ENCODE results near the gene NDUFB10.
"Not testable (repeated sequence)": the region's sequence is repeated elsewhere in the genome, so short reads cannot be mapped to it uniquely, and the experiment has no call there.

NDUFB10 gene

DNA sequence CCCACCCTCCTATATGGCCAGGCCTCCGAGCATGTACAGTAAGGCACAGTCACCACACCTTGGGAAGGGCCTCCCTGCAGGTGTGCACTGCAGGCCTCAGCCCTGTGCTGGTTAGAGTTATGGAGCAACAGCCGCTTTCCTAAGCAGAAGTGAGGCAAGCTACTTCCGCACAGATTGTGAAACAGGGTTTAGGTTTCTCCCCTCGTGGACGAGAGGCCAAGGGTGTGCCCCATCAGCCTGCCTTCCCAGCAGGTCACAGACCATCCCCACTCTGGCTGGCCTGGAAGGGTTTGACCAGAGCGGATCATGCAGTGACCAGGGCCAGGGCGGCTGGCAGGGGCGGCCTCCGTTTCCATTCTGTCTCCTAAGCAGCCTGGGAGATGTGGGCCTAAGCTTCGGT, 21.0 kb upstream of the NDUFB10 start:
- DNase-seq, result no peak
- H3K4me3 ChIP-seq (ENCODE audit: low read depth, low read length), result no peak overlapping the region
- no peaks in the 10 kb centered on the region for H3K9me3 ChIP-seq (ENCODE audit: severe bottlenecking)
- H3K27me3 ChIP-seq (ENCODE audit: insufficient read depth, low read depth, severe bottlenecking), result no peaks in the 10 kb centered on the region
- no peak overlapping the region for H3K27ac ChIP-seq
- TF ChIP-seq, protein P1, sequence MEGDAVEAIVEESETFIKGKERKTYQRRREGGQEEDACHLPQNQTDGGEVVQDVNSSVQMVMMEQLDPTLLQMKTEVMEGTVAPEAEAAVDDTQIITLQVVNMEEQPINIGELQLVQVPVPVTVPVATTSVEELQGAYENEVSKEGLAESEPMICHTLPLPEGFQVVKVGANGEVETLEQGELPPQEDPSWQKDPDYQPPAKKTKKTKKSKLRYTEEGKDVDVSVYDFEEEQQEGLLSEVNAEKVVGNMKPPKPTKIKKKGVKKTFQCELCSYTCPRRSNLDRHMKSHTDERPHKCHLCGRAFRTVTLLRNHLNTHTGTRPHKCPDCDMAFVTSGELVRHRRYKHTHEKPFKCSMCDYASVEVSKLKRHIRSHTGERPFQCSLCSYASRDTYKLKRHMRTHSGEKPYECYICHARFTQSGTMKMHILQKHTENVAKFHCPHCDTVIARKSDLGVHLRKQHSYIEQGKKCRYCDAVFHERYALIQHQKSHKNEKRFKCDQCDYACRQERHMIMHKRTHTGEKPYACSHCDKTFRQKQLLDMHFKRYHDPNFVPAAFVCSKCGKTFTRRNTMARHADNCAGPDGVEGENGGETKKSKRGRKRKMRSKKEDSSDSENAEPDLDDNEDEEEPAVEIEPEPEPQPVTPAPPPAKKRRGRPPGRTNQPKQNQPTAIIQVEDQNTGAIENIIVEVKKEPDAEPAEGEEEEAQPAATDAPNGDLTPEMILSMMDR (IDR thresholded peaks at IDR 0.05; ENCODE audit: low read depth, low read length), result no peak
- peaks cover 16% of the 10 kb centered on the region for H3K36me3 ChIP-seq

DNA sequence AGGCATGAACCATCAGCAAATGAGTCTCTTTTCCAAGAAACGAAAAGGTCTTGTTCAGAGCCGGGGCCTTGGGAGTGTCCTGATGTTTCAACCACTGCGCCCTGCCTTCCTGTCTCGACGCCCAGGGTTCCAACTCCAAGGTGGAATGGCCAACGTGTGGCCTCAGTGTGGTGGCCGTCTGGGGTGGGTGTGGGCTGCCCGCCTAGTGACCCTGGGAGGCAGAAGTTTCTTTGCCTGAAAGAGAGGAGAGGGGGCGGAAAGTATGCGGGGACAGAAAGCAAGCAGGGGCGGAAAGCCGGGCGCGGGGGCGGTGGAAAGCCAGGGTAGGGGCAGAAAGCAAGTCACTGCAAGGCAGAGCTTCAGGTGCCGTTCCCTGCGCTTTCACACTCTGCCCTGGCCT, 20.4 kb upstream of the NDUFB10 start:
- Histone ChIP-seq H3K27ac (no peak overlapping the region), H3K4me3 (ENCODE audit: low read depth, low read length) (no peak overlapping the region), H3K27me3 (ENCODE audit: insufficient read depth, low read depth, severe bottlenecking) (no peaks in the 10 kb centered on the region), H3K9me3 (ENCODE audit: severe bottlenecking) (no peaks in the 10 kb centered on the region), H3K36me3 (peaks cover 16% of the 10 kb centered on the region)
- TF ChIP-seq, protein P1 (IDR thresholded peaks at IDR 0.05; ENCODE audit: low read depth, low read length), result no peak
- DNase-seq, result no peak

DNA sequence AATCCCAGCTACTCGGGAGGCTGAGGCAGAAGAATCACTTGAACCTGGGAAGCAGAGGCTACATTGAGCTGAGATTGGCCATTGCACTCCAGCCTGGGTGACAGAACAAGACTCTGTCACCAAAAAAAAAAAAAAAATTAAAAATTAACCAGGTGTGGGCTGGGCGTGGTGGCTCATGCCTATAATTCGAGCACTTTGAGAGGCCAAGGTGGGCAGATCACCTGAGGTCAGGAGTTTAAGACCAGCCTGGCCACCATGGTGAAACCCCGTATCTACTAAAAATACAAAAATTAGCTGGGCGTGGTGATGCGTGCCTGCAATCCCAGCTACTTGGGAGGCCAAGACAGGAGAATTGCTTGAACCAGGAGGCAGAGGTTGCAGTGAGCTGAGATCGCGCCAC, 19.5 kb upstream of the NDUFB10 start:
- H3K9me3 ChIP-seq (ENCODE audit: severe bottlenecking); H3K27ac ChIP-seq; H3K27me3 ChIP-seq (ENCODE audit: insufficient read depth, low read depth, severe bottlenecking); H3K4me3 ChIP-seq (ENCODE audit: low read depth, low read length); DNase-seq: not testable (repeated sequence)
- peaks cover 16% of the 10 kb centered on the region for H3K36me3 ChIP-seq

DNA sequence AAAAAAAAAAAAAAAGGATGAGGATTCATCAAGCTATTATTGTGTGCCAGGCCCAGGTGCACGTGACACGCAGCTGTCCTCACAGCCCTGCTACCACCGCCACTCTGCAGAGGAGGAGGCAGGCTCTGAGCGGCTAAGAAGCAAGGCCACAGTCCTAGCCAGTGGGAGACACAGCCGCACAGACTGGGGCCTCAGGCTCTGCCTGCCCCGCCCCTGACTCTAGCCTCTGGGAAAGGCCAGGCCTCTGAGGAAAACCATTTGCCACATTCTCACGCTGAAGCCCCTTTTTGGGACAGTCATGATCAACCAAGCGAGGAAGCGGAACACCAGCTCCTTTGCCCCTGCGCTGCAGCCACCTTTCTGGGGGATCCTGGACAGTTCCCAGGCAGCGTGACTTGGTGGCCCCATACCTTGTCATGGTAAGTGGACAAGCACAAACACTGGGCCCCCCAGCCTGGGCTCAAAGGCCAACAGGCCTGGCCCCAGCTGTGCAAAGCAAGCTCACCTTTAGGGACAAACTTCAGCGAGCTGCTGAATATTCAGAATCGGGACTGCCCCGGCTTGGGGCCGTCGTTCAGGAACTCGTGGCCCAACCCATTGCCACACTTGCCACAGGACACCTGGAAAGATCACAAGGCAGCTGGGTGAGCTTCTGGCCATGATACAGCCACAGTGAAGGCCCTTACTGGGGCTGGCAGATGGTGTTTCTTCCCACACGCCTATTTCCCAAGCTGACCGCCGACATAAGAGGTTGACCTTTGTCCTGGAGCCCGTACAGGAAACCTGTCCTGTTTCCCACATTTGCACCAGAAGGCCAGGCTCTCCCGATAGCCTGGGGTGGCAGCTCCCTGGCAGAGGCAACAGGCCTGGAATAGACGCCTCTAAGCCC, 18.8 kb upstream of the NDUFB10 start:
- Histone ChIP-seq H3K9me3 (ENCODE audit: severe bottlenecking) (no peaks in the 10 kb centered on the region), H3K27me3 (ENCODE audit: insufficient read depth, low read depth, severe bottlenecking) (no peaks in the 10 kb centered on the region), H3K27ac (no peak overlapping the region), H3K36me3 (peaks cover 16% of the 10 kb centered on the region), H3K4me3 (ENCODE audit: low read depth, low read length) (no peak overlapping the region)
- TF ChIP-seq, protein P1 (IDR thresholded peaks at IDR 0.05; ENCODE audit: low read depth, low read length), result no peak
- DNase-seq, result no peak

DNA sequence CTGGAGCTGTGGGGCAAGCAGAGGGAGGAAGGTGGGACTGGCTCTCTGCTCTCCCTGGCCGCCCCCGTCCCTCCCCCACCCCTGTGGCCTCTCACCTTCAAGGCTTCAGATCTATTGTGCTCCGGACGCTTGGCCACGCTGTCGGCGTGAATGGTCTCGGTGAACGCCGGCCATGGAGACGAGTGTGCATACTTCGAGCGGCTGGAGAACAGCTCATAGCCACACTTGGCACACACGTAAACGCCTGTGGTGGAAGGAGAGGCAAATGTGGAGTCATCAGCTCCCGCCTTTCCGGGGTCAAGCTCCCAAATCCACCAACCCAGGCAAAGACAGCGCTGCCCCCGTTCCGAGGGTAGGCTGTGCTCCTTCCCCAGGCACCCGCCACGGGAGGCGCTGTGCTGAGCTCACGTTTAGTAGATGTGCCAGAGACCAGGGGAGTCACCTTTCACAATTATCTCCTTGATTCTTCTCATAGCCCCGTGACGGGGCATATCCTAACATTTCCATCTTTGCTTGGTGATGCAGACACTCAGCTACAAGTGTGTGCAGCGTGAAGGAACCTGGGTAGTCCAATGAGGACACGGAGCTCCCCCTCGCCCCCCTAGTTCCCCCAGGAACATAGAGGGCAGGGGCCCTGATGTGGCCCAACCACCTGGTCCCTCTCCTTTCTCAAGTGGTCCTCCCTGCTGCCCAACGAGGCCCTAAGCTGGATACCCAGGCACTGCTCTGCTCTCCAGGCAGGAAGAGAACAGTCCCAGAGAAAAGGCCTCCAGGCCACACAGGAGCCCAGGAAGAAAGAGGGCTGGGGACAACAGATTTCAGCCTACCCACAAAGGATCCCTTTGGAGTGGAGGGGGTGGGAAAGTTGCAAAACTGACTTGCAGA, 17.9 kb upstream of the NDUFB10 start:
- Histone ChIP-seq H3K4me3 (ENCODE audit: low read depth, low read length) (no peak overlapping the region), H3K27me3 (ENCODE audit: insufficient read depth, low read depth, severe bottlenecking) (no peaks in the 10 kb centered on the region), H3K27ac (no peak overlapping the region), H3K9me3 (ENCODE audit: severe bottlenecking) (no peaks in the 10 kb centered on the region), H3K36me3 (peaks cover 16% of the 10 kb centered on the region)
- DNase-seq, result no peak
- TF ChIP-seq, protein P1 (IDR thresholded peaks at IDR 0.05; ENCODE audit: low read depth, low read length), result peak; percentile 31

Measured in WERI-Rb-1 (cell line).